Ishikawa (cell line): ENCODE measurements around the gene SLC22A13.

Experiments
- CREB1 ChIP-seq: IDR thresholded peaks from 2 replicates; pipeline ENCODE4 v1.6.1; 2012; ENCODE audit warnings: low read depth
- EP300 ChIP-seq: IDR thresholded peaks from 2 replicates; pipeline ENCODE4 v1.6.1; 2012; ENCODE audit warnings: borderline replicate concordance
- NFIC ChIP-seq: IDR thresholded peaks from 2 replicates; pipeline ENCODE4 v1.6.1; 2012
- RAD21 ChIP-seq: IDR thresholded peaks from 2 replicates; pipeline ENCODE4 v1.6.1; 2012; ENCODE audit warnings: low read depth
- TAF1 ChIP-seq: IDR thresholded peaks from 2 replicates; pipeline ENCODE4 v1.6.1; 2012; ENCODE audit warnings: low read depth, mild to moderate bottlenecking
- TCF12 ChIP-seq: IDR thresholded peaks from 2 replicates; pipeline ENCODE4 v1.6.1; 2012; ENCODE audit warnings: low read depth
- YY1 ChIP-seq: IDR thresholded peaks from 2 replicates; pipeline ENCODE4 v1.6.1; 2012; ENCODE audit warnings: low read depth
- TF ChIP-seq, protein P1 (sequence below): IDR thresholded peaks from 2 replicates; pipeline ENCODE4 v1.6.1; 2012; ENCODE audit warnings: low read depth, mild to moderate bottlenecking
- TF ChIP-seq, protein P2 (sequence below): IDR thresholded peaks from 2 replicates; pipeline ENCODE4 v1.6.1; 2012

DNA sequence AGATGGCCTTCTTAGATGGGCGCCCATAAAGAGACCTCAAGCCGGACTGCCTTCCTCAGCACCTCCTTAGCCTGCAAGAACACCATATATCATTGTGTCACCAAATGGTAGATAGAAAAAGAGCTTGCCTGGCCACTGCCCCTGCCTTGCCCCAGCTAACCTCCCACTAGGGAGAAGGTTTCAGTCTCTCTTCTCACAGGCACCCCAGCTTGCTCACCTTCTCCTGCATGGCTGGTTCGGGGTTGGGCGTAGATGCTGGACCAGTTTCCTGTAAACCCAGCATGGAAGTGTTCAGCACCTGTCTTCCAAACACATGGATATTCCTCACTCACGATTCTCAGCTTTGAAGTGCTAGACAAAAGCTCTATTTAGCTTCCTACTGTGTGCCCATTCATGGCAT is 13.2 kb downstream of the SLC22A13 start:
- TF ChIP-seq, protein P1, sequence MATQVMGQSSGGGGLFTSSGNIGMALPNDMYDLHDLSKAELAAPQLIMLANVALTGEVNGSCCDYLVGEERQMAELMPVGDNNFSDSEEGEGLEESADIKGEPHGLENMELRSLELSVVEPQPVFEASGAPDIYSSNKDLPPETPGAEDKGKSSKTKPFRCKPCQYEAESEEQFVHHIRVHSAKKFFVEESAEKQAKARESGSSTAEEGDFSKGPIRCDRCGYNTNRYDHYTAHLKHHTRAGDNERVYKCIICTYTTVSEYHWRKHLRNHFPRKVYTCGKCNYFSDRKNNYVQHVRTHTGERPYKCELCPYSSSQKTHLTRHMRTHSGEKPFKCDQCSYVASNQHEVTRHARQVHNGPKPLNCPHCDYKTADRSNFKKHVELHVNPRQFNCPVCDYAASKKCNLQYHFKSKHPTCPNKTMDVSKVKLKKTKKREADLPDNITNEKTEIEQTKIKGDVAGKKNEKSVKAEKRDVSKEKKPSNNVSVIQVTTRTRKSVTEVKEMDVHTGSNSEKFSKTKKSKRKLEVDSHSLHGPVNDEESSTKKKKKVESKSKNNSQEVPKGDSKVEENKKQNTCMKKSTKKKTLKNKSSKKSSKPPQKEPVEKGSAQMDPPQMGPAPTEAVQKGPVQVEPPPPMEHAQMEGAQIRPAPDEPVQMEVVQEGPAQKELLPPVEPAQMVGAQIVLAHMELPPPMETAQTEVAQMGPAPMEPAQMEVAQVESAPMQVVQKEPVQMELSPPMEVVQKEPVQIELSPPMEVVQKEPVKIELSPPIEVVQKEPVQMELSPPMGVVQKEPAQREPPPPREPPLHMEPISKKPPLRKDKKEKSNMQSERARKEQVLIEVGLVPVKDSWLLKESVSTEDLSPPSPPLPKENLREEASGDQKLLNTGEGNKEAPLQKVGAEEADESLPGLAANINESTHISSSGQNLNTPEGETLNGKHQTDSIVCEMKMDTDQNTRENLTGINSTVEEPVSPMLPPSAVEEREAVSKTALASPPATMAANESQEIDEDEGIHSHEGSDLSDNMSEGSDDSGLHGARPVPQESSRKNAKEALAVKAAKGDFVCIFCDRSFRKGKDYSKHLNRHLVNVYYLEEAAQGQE: no peak
- TF ChIP-seq RAD21 (no peak), TAF1 (no peak), TCF12 (no peak), YY1 (no peak), EP300 (no peak), CREB1 (no peak), NFIC (no peak)
- TF ChIP-seq, protein P2, sequence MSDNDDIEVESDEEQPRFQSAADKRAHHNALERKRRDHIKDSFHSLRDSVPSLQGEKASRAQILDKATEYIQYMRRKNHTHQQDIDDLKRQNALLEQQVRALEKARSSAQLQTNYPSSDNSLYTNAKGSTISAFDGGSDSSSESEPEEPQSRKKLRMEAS: no peak
